GM18951 (cell line): ENCODE data around the gene KRTAP6-1.

ENCODE experiments used
- POLR2A ChIP-seq: IDR thresholded peaks from 4 replicates; pipeline ENCODE4 v1.6.1; 2011; ENCODE audit warnings: mild to moderate bottlenecking; ENCODE audit not compliant: insufficient read length, insufficient read depth; ENCODE audit errors: extremely low read depth
- in situ Hi-C: fragments of 300-500 bp; cut with MboI; formaldehyde crosslinking; loops from one replicate; pipeline ENCODE4 v1.12.0; 2022; ENCODE audit warnings: low sequenced_read_pairs, mixed read lengths, inconsistent platforms; ENCODE audit not compliant: unreplicated experiment

KRTAP6-1 gene, protein sequence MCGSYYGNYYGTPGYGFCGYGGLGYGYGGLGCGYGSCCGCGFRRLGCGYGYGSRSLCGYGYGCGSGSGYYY

DNA sequence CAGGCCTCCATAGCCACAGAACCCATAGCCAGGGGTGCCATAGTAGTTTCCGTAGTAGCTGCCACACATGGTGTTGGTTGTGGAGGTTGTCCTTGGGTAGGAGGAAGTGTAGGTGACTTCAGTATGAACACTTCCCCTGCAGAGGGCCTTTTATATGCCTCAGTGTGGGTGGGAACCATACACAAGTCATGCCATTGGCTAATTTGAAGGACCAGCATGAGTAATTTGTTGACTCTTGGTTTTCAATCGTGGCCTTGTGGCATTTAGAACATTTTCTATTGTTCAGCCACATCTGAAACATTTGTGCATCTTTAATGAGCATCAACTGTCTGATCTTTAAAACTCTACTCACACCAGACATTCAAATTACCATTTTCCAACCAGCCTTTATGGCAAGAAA is at the start of gene KRTAP6-1:
TSS of gene KRTAP6-1 (minus strand) at position 95 of the 400 bp plus-strand sequence. CDS start at position 69, 26 bp downstream.
- in situ Hi-C loops, result no loop called here
- TF ChIP-seq POLR2A, result no peak

DNA sequence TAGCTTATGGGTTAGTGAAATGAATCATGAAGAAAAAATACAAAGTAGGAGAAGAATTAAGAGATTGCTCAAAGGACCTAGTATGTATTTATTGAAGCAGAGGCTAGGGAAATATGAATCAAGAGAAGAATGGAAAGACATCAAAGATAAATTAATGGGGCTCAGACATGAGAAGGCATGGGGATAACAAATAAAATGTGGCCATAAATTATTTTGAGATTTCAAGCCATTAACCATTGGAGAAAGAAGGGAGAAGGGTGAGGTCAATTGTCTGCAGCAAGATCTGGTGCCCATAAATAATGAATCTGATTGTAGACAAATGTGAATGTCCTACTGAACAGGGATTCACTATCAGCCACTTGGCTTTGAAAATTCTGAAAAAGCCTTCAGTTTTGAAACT is 39.2 kb upstream of the KRTAP6-1 start:
- in situ Hi-C loops, result no loop called here
- no peak for TF ChIP-seq POLR2A

DNA sequence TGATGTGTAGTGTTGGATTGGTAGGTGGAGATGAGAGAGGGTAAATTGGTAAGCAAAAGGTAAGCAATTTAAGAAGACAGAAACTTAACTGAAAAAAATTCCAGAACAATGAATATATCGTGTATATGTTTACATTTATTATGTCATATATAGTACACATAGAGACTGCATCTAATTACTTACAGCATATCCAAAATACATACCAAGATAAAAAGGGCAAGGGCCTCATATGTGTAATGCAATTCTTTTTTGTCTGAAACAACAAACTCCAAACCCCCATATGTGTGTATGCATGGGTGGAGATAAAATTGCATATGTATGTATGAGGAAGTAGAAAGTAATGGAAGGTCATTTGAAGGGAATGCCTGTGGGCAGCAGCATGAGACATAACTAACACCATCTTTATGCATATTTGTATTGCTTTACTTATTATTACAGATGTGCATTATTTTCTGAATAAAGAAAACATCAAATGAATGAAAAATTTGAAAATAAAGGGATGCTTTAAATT is 33.2 kb upstream of the KRTAP6-1 start:
- in situ Hi-C loops, result no loop called here
- no peak for TF ChIP-seq POLR2A

DNA sequence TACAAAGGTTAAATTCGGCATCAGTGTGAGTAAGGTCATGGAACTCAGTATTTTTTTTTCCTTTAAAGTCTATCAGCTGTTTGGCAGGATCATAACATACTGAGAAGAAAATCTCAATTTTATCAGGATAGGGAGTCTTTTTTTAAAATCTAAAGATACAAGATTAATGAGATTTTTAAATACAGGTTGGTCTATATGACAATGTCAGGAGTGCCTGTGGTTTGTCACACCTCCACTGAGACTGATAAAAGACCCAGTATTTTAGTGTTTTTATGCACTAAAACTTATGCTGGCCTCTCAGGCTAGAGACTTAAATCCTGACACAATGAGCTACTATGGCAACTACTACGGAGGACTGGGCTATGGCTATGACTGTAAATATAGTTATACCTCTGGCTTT is 28.8 kb upstream of the KRTAP6-1 start, which contains the start of gene KRTAP20-3:
TSS of gene KRTAP20-3 (plus strand) at position 301 of the 400 bp plus-strand sequence.
- TF ChIP-seq POLR2A, result no peak
- in situ Hi-C loops, result no loop called here

DNA sequence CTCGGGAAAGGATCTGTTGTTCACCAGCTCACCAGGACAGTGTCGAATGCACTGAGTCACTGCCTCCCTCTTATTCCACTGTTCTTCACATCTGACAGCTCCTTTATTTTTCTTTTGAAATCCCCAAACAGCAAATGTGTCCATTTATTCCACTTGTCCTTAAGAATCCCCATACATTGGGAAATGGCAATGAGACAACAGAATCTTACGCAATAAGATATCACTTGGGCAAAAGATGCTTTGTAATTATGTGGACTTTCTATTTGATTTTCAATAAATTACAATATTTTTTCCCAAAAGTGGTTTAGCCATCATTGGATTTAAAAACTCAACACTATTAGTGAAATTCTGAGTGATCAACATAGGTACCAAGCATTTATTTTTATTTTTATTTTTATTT is 25.0 kb upstream of the KRTAP6-1 start:
- in situ Hi-C loops, result no loop called here
- TF ChIP-seq POLR2A, result no peak

DNA sequence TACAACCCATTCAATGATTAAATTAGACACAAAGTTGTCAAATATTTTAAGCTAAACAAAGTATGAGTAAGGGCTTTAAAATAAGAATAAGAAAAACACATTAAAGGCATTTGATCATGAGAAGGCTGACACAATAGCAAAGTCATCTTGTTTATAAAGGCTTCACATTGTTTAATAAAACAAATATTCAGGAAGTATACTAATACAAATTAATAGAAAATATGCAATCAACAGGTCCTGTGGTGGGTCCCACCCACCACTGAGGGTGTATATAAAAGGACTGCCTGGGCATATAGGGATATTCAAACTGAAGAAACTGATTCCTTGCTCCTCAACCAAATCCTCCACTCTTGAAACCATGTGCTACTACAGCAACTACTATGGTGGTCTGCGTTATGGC is 21.2 kb upstream of the KRTAP6-1 start, which contains the start of gene KRTAP20-2:
TSS of gene KRTAP20-2 (plus strand) at position 301 of the 400 bp plus-strand sequence. CDS start at position 359, 58 bp downstream.
- no peak for TF ChIP-seq POLR2A
- in situ Hi-C loops, result no loop called here

DNA sequence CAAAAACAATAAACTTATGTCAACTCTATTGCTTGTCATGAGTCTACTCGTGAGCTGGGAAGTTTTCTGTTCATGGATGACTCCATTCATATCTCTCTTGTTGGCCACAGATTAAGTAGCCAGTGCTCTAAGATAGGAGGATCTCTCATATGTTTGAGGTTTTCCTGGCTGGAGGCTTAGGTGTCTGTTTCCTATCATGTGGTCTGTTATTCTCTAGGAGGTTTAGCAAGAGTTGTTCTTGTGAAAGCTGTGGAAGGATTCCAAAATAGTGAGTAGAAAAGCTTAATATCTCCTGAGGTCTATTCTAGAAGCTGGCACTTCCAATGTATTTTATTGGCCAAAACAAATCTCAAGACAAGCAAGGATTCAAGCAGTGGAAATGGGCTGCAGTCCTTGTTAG is 15.5 kb upstream of the KRTAP6-1 start:
- in situ Hi-C loops, result no loop called here
- TF ChIP-seq POLR2A, result no peak

DNA sequence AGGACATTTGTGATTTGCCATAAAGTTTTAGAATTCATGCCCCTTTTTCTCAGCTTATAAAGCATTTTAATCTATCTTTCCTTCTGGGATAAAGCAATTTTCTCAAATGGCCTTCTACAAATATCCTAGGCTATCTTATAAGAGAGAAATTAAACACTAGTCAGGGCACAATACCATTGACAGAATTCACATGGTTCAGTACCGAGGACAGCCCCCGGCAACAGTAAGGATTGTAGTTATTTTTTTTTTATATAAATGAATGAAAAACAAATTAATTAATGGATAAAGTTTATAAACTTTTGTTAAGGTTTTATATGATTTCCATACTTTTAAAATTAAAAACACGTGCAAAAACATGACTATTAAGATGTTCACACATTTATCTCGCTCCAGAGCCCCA is 14.4 kb upstream of the KRTAP6-1 start:
- TF ChIP-seq POLR2A, result no peak
- in situ Hi-C loops, result no loop called here

DNA sequence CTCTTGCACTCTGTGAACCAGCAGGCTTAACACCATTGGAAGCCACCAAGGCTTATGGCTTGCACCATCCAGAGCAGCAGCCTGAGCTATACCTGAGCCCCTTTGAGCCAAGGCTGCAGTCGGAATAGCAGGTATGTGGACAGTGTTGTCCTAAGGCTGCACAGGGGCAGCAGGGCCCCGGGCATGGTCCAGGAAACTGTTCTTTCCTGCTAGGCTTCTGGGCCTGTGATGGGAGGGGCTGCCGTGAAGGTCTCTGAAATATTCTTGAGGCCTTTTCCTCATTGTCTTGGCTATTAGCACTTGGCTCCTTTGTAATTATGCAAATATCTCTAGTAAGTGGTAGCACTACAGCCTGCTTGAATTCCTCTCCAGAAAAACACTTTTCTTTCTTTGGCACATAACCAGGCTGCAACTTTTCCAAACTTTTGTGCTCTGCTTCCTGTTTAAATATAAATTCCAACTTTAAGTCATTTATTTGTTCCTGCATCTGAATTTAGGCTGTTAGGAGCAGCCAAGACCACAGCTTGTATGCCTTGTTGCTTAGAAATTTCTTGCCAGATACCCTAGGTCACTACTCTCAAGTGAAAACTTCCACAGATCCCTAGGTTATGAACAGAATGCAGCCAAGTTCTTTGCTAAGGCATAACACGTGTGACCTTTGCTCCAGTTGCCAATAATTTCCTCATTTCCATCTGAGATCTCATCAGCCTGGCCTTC is 11.9 kb upstream of the KRTAP6-1 start:
- in situ Hi-C loops, result no loop called here

DNA sequence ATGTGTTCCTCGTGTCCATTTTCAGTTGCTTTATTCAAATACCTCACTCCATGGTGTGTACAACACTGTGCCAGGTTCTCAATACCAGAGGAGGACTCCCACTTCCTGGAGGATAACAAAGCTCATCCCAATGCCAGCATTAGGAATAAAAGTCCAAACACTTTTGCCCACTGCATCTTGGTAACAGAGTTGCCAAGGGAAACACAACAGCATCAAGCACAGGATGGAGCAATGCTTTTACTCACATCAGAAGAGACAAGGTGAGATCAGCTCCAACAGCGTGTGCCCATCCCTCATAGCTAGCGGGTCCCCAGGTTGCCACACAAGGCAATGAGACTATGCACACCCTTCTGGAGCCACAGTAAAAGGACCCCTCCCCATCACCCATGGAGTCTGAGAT is 9.6 kb upstream of the KRTAP6-1 start:
- no peak for TF ChIP-seq POLR2A
- in situ Hi-C loops, result no loop called here

More for the DNA sequence above, 11.9 kb upstream of the KRTAP6-1 start:
- no peak for TF ChIP-seq POLR2A

DNA sequence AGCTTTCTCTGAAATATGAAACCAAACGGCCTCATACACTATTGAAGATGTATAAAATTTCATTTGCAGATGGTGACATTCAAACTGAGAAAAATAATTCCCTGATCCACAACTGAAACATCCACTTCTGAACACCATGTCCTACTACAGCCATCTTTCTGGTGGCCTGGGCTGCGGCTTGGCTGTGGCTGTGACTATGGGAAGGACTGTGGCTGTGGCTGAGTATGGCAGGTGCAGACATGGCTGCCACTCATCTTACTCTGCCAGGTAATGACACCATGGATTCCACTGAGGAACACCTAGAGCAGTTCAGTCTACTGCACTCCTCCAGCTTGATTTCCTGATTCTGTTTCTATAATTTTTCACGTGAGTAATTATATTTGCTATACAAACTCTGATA is 6.8 kb upstream of the KRTAP6-1 start, which contains the start of gene KRTAP20-4:
TSS of gene KRTAP20-4 (plus strand) at position 106 of the 400 bp plus-strand sequence.
- in situ Hi-C loops, result no loop called here
- no peak for TF ChIP-seq POLR2A

DNA sequence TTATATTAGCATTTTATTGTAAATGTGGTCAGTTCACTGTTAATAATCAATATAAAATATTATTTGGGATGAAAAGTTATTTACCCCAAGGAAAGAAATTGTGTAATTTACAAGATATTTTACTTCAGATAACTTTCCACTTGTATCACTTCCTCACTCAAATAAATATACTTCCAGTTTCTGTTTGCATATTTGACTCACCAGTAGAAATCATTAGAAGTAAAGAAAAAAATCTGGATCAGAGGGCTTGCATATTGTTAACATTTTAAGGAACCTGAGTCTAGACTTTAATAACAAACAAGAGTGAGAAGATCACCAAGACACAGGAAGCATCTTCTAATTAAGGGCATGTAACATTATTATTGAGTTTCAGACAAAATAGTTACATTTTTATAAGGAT is 6.3 kb upstream of the KRTAP6-1 start:
- TF ChIP-seq POLR2A, result no peak
- in situ Hi-C loops, result no loop called here

DNA sequence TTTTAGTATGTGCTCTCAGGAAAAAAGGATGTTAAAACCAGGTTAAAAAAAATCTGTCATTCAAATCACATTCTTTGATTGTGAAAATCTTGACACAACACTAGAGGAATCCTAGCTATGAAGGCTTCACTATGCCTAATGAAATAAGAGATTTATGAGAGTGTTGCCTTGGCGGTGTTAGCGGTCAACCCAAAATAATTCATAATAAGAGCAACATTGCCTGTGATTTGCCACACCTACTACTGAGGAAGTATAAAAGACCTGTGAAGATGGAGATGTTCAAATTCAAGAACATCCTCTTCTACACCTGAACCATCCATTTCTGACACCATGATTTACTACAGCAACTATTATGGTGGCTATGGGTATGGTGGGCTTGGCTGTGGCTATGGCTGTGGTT is 2.4 kb upstream of the KRTAP6-1 start, which contains the start of gene KRTAP20-1:
TSS of gene KRTAP20-1 (plus strand) at position 301 of the 400 bp plus-strand sequence. CDS start at position 331, 30 bp downstream.
- TF ChIP-seq POLR2A, result no peak
- in situ Hi-C loops, result no loop called here

DNA sequence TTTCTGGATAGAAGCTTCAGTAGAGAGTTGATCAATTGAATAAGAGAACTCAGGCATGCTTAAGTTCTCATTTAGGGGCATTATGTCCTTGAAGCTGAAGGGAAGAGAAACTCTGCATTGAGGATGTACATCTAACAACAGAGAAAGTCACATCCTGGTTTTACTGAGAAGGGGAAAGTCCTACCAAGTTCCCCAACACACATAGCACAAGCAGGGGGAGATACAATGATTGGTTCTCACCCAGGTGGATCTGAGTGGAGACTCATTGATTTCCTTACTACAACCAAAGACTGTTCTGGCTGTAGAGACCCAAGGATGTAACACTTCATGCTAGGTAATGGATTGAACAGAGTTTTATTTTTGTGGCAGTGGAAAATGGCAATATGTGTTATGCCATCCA is 1.5 kb upstream of the KRTAP6-1 start:
- no peak for TF ChIP-seq POLR2A
- in situ Hi-C loops, result no loop called here

DNA sequence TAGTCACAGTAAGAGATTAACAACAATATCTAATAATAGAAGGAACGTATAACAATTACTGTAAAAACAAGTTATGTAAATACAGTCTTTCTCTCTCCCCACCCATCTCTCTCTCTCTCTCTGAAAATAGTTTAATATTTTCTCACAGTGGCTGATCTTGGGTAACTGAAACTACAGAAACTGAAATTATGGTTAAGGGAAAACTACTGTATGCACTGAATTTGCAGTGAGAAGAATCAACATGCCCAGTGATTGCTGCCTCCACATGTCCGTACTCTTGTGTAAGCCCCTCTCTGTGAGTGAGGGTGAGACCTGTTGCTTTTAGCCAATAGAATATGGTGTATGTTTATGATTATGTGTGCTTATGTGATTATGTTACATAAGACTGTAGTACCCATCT is 1.6 kb downstream of the KRTAP6-1 start:
- in situ Hi-C loops, result no loop called here
- no peak for TF ChIP-seq POLR2A
